ENCODE data around the gene ATP5ME.

- TF ChIP-seq, protein P1, sequence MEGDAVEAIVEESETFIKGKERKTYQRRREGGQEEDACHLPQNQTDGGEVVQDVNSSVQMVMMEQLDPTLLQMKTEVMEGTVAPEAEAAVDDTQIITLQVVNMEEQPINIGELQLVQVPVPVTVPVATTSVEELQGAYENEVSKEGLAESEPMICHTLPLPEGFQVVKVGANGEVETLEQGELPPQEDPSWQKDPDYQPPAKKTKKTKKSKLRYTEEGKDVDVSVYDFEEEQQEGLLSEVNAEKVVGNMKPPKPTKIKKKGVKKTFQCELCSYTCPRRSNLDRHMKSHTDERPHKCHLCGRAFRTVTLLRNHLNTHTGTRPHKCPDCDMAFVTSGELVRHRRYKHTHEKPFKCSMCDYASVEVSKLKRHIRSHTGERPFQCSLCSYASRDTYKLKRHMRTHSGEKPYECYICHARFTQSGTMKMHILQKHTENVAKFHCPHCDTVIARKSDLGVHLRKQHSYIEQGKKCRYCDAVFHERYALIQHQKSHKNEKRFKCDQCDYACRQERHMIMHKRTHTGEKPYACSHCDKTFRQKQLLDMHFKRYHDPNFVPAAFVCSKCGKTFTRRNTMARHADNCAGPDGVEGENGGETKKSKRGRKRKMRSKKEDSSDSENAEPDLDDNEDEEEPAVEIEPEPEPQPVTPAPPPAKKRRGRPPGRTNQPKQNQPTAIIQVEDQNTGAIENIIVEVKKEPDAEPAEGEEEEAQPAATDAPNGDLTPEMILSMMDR (conservative IDR thresholded peaks at IDR 0.05 in 1 of 2, IDR thresholded peaks at IDR 0.05 in 1 of 2; ENCODE audit: low read depth in 1 of 2, low read length in 2 of 2): no peak
- no peak for TF ChIP-seq EZH2 (IDR thresholded peaks at IDR 0.05; ENCODE audit: low read length, missing control alignments)
Observed at GRCh38 chr4:647481-647880, 26.6 kb downstream of the ATP5ME start.

Measured in fibroblast of lung (primary cell).